Transverse colon (tissue), 4 donors: ENCODE measurements around the gene AGFG1. TPM values are rescaled to one million over a fixed set of nuclear protein-coding genes. Genes with fewer than 3 reads are reported as not detected.

Experiments used
- DNase-seq: peaks from one replicate; pipeline ENCODE4 v3.0.0-alpha.2; 2019
- H3K27ac ChIP-seq, 4 donors: fragments of 200-600 bp; sonication (generic); 2 replicates each; pipeline ENCODE4 v1.5.1; 2016 to 2018; ENCODE audit warnings: inconsistent platforms in 4 of 4
- H3K27me3 ChIP-seq: fragments of 200-600 bp; sonication (generic); 2 replicates; pipeline ENCODE4 v1.5.1; 2017; ENCODE audit warnings: inconsistent platforms
- H3K36me3 ChIP-seq, 4 donors: fragments of 200-600 bp; sonication (generic); 2 replicates each; pipeline ENCODE4 v1.5.1; 2017 to 2019; ENCODE audit warnings: inconsistent platforms in 4 of 4
- H3K4me1 ChIP-seq, 4 donors: fragments of 200-600 bp; sonication (generic); 2 replicates each; pipeline ENCODE4 v1.5.1; 2017 to 2020; ENCODE audit warnings: inconsistent platforms in 4 of 4
- H3K4me3 ChIP-seq, 4 donors: fragments of 200-600 bp; sonication (generic); 1 replicate in 1 of 4; 2 replicates in 3 of 4; pipeline versions ENCODE4 v1.5.1 to v1.6.1; 2017 to 2019; ENCODE audit warnings: inconsistent platforms in 4 of 4
- H3K9me3 ChIP-seq, 2 donors: fragments of 200-600 bp; sonication (generic); 2 replicates each; pipeline ENCODE4 v1.5.1; 2017 to 2019; ENCODE audit warnings: inconsistent platforms in 2 of 2
- CTCF ChIP-seq, 5 experiments: fragments of 200-600 bp in 3 of 5; fragments of 450-650 bp in 2 of 5; sonication (generic) in 3 of 5; IDR thresholded peaks; 1 replicate in 2 of 5; 2 replicates in 3 of 5; pipeline ENCODE4 v1.5.1; 2016 to 2017; ENCODE audit warnings: antibody characterized with exemption in 5 of 5, inconsistent platforms in 3 of 5, mild to moderate bottlenecking in 2 of 5, moderate library complexity in 1 of 5
- EP300 ChIP-seq: sonication (generic); formaldehyde crosslinking; IDR thresholded peaks from one replicate; pipeline ENCODE4 v1.6.1; 2017; ENCODE audit warnings: antibody characterized with exemption, low read depth
- POLR2A ChIP-seq: fragments of 450-650 bp; IDR thresholded peaks from one replicate; pipeline ENCODE4 v1.6.1; 2016; ENCODE audit warnings: antibody characterized with exemption, mild to moderate bottlenecking, moderate library complexity
- POLR2AphosphoS5 ChIP-seq, 3 donors: sonication (generic); formaldehyde crosslinking; IDR thresholded peaks; one replicate each; pipeline ENCODE4 v1.6.1; 2016; ENCODE audit warnings: antibody characterized with exemption in 3 of 3
- WGBS, 2 donors: methylation state at CpG; one replicate each; pipeline ENCODE4 v1.1.5; 2018; ENCODE audit warnings: low coverage in 1 of 2; 5-methylcytosine and 5-hydroxymethylcytosine counted together
- in situ Hi-C, 4 donors: fragments of 200-750 bp; cut with MboI; loops; one replicate each; pipeline versions ENCODE4 v1.15.0 to v1.15.1; 2017; ENCODE audit warnings: low sequenced_read_pairs in 3 of 4, low pct_ligation_motif_present in 1 of 4, low pct_unique_long_range_greater_than_20kb in 1 of 4
- intact Hi-C: fragments of 100-400 bp; cut with DNase I; formaldehyde crosslinking; loops from one replicate; pipeline ENCODE4 v1.15.1; 2023; ENCODE audit warnings: low total_unique reads
- total RNA-seq, 4 donors: library from RNA; depleted of rRNA; stranded (reverse); fragments of >200 nt; gene quantifications; one replicate each; pipeline ENCODE4 v1.1.0, GENCODE V29; 2016

Gene AGFG1
- total RNA-seq, 4 donors from 2014 or later = 15.5 to 76.3 (median 32.9) TPM

- peaks cover 2 to 17% (median 7%) of the 10 kb centered on the region in 4 donors for H3K4me1 ChIP-seq
- in situ Hi-C loops = loop anchor here in 1 of 4 donors (25.0 kb wide), 1 partner anchor 274 kb away; no protein-coding TSS in a partner anchor
- no peak overlapping the region for H3K4me3 ChIP-seq
- no peaks in the 10 kb centered on the region for H3K9me3 ChIP-seq
- intact Hi-C loops = loop anchor here (10.0 kb wide), 1 partner anchor 277 kb away; no protein-coding TSS in a partner anchor
- no peak overlapping the region for H3K27ac ChIP-seq
- WGBS, 2 donors = 77 to 78% methylated on average over 3 of the region's 3 CpGs
- peaks cover 0 to 8% (median 2%) of the 10 kb centered on the region in 4 donors for H3K36me3 ChIP-seq
- no peak for TF ChIP-seq EP300
- TF ChIP-seq CTCF (IDR thresholded peaks at IDR 0.05) = no peak
- no peak for TF ChIP-seq POLR2A
- TF ChIP-seq POLR2AphosphoS5 (IDR thresholded peaks at IDR 0.05) = no peak
- DNase-seq = no peak
- H3K27me3 ChIP-seq = no peaks in the 10 kb centered on the region
These were observed 16.1 kb downstream of the AGFG1 start for GRCh38 chr2:227488045-227488444.

- peaks cover 0 to 6% (median 4%) of the 10 kb centered on the region in 4 donors for H3K4me1 ChIP-seq
- intact Hi-C loops (no loop called here), in situ Hi-C loops (loop anchor here in 1 of 4 donors (25.0 kb wide), 1 partner anchor 271 kb away; no protein-coding TSS in a partner anchor)
- no peak for DNase-seq
- no peak for TF ChIP-seq POLR2A
- TF ChIP-seq POLR2AphosphoS5 (IDR thresholded peaks at IDR 0.05) = no peak
- no peak for TF ChIP-seq CTCF (IDR thresholded peaks at IDR 0.05)
- no peak for TF ChIP-seq EP300
- H3K27ac ChIP-seq = no peak overlapping the region
- H3K36me3 ChIP-seq = peaks cover 0 to 8% (median 2%) of the 10 kb centered on the region in 4 donors
- no peaks in the 10 kb centered on the region for H3K27me3 ChIP-seq
- no peaks in the 10 kb centered on the region for H3K9me3 ChIP-seq
- no peak overlapping the region for H3K4me3 ChIP-seq
- 70 to 85% methylated on average over 3 of the region's 3 CpGs for WGBS, 2 donors
These were observed 19.4 kb downstream of the AGFG1 start for GRCh38 chr2:227491386-227491785.

DNA sequence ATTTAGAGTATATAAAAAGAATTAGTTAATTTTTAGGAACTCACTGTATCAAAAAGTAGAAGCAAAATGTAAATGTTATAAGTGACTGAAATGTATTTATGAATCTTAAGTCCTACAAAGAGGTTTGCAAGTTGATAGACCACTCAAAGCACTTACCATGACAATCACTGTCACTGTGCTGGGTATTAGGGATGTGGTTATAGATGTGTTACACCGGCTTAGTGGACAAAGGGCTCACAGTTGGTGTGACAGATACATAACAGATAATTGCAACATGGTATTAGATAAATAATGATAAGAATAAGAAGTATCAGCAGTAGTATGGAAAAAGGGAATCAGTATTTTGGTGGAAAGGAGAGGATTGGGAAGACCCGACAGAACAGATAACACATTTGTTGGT, 21.6 kb downstream of the AGFG1 start:
- Histone ChIP-seq H3K27ac (no peak overlapping the region), H3K4me3 (no peak overlapping the region), H3K9me3 (no peaks in the 10 kb centered on the region), H3K4me1 (peaks cover 0 to 6% (median 4%) of the 10 kb centered on the region in 4 donors), H3K27me3 (no peaks in the 10 kb centered on the region), H3K36me3 (peaks cover 0 to 8% (median 2%) of the 10 kb centered on the region in 4 donors)
- DNase-seq = no peak
- 89% methylated on average over 2 of the region's 2 CpGs for WGBS, 2 donors
- TF ChIP-seq POLR2A = no peak
- no peak for TF ChIP-seq POLR2AphosphoS5 (IDR thresholded peaks at IDR 0.05)
- no peak for TF ChIP-seq EP300
- no peak for TF ChIP-seq CTCF (IDR thresholded peaks at IDR 0.05)
- in situ Hi-C loops = loop anchor here in 1 of 4 donors (25.0 kb wide), 1 partner anchor 269 kb away; no protein-coding TSS in a partner anchor
- intact Hi-C loops = no loop called here

DNA sequence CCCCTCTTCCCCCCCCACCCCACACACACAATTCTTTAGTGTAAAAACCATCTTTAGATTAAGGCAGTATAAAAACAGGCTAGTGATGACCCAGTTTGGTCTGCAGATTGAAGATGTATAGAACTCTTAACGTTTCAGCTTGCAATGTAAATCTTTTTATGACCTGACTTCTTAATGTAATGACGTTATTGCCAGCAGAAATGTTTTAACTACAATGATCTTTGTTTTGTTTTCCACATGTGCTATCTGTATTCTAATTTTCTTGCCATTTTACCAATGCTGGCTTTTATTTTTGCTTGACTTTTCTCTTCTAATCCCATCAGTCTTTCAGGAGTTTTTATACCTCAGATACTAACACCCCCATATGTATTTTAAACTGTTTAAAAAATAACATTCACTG, 25.2 kb downstream of the AGFG1 start:
- peaks cover 0 to 4% (median 2%) of the 10 kb centered on the region in 4 donors for H3K36me3 ChIP-seq
- TF ChIP-seq CTCF (IDR thresholded peaks at IDR 0.05) = no peak

More for the DNA sequence above, 25.2 kb downstream of the AGFG1 start:
- Histone ChIP-seq H3K4me1 (peaks cover 0 to 10% (median 2%) of the 10 kb centered on the region in 4 donors), H3K9me3 (no peaks in the 10 kb centered on the region), H3K4me3 (no peak overlapping the region), H3K27me3 (no peaks in the 10 kb centered on the region), H3K27ac (no peak overlapping the region)
- DNase-seq = no peak
- intact Hi-C loops = no loop called here
- WGBS, 2 donors = 37 to 44% methylated on average over 2 of the region's 2 CpGs
- in situ Hi-C loops = loop anchor here in 1 of 4 donors (25.0 kb wide), 1 partner anchor 265 kb away; no protein-coding TSS in a partner anchor
